GM10266 (cell line): ENCODE results near the gene GRAMD2A.

ENCODE experiments used
- DNase-seq: peaks from one replicate; pipeline ENCODE4 v3.0.0; 2012; ENCODE audit errors: extremely low spot score
- CTCF ChIP-seq: IDR thresholded peaks from 2 replicates; pipeline ENCODE4 v1.5.1; 2012; ENCODE audit warnings: mild to moderate bottlenecking, low read depth; ENCODE audit not compliant: control insufficient read depth, insufficient read depth; ENCODE audit errors: missing control alignments

The GRAMD2A gene

GRCh38 chr15:72112116-72112515, 85.5 kb downstream of the GRAMD2A start:
- DNase-seq, result no peak

GRCh38 chr15:72110355-72110754, 87.2 kb downstream of the GRAMD2A start:
- no peak for TF ChIP-seq CTCF
- no peak for DNase-seq

More at GRCh38 chr15:72112116-72112515, 85.5 kb downstream of the GRAMD2A start:
- TF ChIP-seq CTCF, result no peak
